HepG2 (cell line): ENCODE measurements around the gene HAT1. TPM values are rescaled to one million over a fixed set of nuclear protein-coding genes. Genes with fewer than 3 reads are reported as not detected.

Experiments
- ASH2L ChIP-seq: fragments of 300-600, 200-600 bp; sonication (generic); IDR thresholded peaks from 2 replicates; pipeline ENCODE4 v1.7.0; 2017; ENCODE audit warnings: low read depth, mild to moderate bottlenecking, moderate library complexity, mixed read lengths, low read length; ENCODE audit not compliant: insufficient read length
- BCL6 ChIP-seq: IDR thresholded peaks from 2 replicates; pipeline ENCODE4 v1.6.1; 2016; ENCODE audit warnings: missing genetic modification reagents, missing compliant biosample characterization
- ELF3 ChIP-seq: IDR thresholded peaks from 2 replicates; pipeline ENCODE4 v1.6.1; 2016; ENCODE audit warnings: missing genetic modification reagents, missing compliant biosample characterization
- HDAC2 ChIP-seq: sonication (generic); formaldehyde crosslinking; IDR thresholded peaks from 2 replicates; pipeline ENCODE4 v1.4.0; 2020; ENCODE audit warnings: missing genetic modification reagents
- HHEX ChIP-seq: IDR thresholded peaks from 2 replicates; pipeline ENCODE4 v1.6.1; 2016; ENCODE audit warnings: control low read depth
- HMG20B ChIP-seq: conservative IDR thresholded peaks from 2 replicates; pipeline ENCODE4 v1.6.1; 2016; ENCODE audit warnings: missing genetic modification reagents, missing compliant biosample characterization
- HOXD1 ChIP-seq: sonication (generic); formaldehyde crosslinking; IDR thresholded peaks from 2 replicates; pipeline ENCODE4 v1.5.0; 2020; ENCODE audit warnings: missing genetic modification reagents
- KDM5A ChIP-seq: fragments of 200-600 bp; sonication (generic); IDR thresholded peaks from 2 replicates; pipeline ENCODE4 v1.7.0; 2018; ENCODE audit warnings: antibody characterized with exemption, mild to moderate bottlenecking, low read length, borderline replicate concordance
- MTF1 ChIP-seq: sonication (generic); formaldehyde crosslinking; IDR thresholded peaks from 2 replicates; pipeline ENCODE4 v1.5.0; 2020; ENCODE audit warnings: missing genetic modification reagents
- NFIC ChIP-seq: IDR thresholded peaks from 2 replicates; pipeline ENCODE4 v1.6.1; 2012; ENCODE audit warnings: mild to moderate bottlenecking, low read length, inconsistent platforms
- POGZ ChIP-seq: sonication (generic); formaldehyde crosslinking; IDR thresholded peaks from 2 replicates; pipeline ENCODE4 v1.4.0; 2020; ENCODE audit warnings: mild to moderate bottlenecking, missing genetic modification reagents
- PRPF4 ChIP-seq: fragments of 200-400 bp; formaldehyde crosslinking; IDR thresholded peaks from 2 replicates; pipeline ENCODE4 v1.6.1; 2016; ENCODE audit warnings: low read length, low read depth; ENCODE audit not compliant: poor library complexity, severe bottlenecking
- ZNF569 ChIP-seq: sonication (generic); formaldehyde crosslinking; IDR thresholded peaks from 2 replicates; pipeline ENCODE4 v1.5.0; 2020; ENCODE audit warnings: mild to moderate bottlenecking, missing genetic modification reagents, moderate library complexity, borderline replicate concordance
- ZNF589 ChIP-seq: sonication (generic); formaldehyde crosslinking; conservative IDR thresholded peaks from 2 replicates; pipeline ENCODE4 v1.8.0; 2022; ENCODE audit warnings: mild to moderate bottlenecking, moderate library complexity, missing genetic modification reagents
- ZNF772 ChIP-seq: sonication (generic); formaldehyde crosslinking; IDR thresholded peaks from 2 replicates; pipeline ENCODE4 v1.5.0; 2020; ENCODE audit warnings: mild to moderate bottlenecking, missing genetic modification reagents
- polyA plus RNA-seq, 8 experiments: library from polyadenylated mRNA; depleted of rRNA in 3 of 8; stranded (reverse) in 7 of 8; unstranded in 1 of 8; fragments of >200 nt; fragmentation: Illumina TruSeq in 4 of 8; extraction: Trizol in 4 of 8; gene quantifications; 2 replicates each; pipeline versions ENCODE4 v1.2.1 to v1.2.3, GENCODE V29; 2011 to 2016; ENCODE audit warnings: low read depth in 4 of 8, missing spikeins in 1 of 8, mixed read lengths in 1 of 8; ENCODE audit not compliant: insufficient read depth in 1 of 8
- total RNA-seq, 5 experiments: library from RNA; depleted of rRNA; stranded (reverse); fragments of >200 nt; fragmentation: Illumina TruSeq; extraction: Trizol; gene quantifications; 2 replicates each; pipeline ENCODE4 v1.2.3, GENCODE V29; 2016; ENCODE audit warnings: low read depth in 1 of 5
- TF ChIP-seq, protein P1 (sequence below), 2 experiments: sonication (generic) in 1 of 2; formaldehyde crosslinking in 1 of 2; IDR thresholded peaks; 2 replicates each; pipeline versions ENCODE4 v1.4.0 to v1.6.1; 2016 to 2020; ENCODE audit warnings: borderline replicate concordance in 1 of 2, low read depth in 1 of 2, mild to moderate bottlenecking in 1 of 2, missing genetic modification reagents in 1 of 2
- TF ChIP-seq, protein P2 (sequence below): sonication (generic); formaldehyde crosslinking; IDR thresholded peaks from 2 replicates; pipeline ENCODE4 v1.5.1; 2020; ENCODE audit warnings: mild to moderate bottlenecking, missing genetic modification reagents, moderate library complexity
- TF ChIP-seq, protein P3 (sequence below): IDR thresholded peaks from 2 replicates; pipeline ENCODE4 v1.6.1; 2018; ENCODE audit warnings: missing genetic modification reagents
- TF ChIP-seq, protein P4 (sequence below): sonication (generic); formaldehyde crosslinking; IDR thresholded peaks from 2 replicates; pipeline ENCODE4 v1.9.0; 2021; ENCODE audit warnings: missing genetic modification reagents, borderline replicate concordance

The HAT1 gene
- total and polyA plus RNA-seq, 2 of the 13 experiments (the other 11 are each of a cell fraction or from before 2014, with no cell fraction given) = 45.4 to 119 TPM

DNA sequence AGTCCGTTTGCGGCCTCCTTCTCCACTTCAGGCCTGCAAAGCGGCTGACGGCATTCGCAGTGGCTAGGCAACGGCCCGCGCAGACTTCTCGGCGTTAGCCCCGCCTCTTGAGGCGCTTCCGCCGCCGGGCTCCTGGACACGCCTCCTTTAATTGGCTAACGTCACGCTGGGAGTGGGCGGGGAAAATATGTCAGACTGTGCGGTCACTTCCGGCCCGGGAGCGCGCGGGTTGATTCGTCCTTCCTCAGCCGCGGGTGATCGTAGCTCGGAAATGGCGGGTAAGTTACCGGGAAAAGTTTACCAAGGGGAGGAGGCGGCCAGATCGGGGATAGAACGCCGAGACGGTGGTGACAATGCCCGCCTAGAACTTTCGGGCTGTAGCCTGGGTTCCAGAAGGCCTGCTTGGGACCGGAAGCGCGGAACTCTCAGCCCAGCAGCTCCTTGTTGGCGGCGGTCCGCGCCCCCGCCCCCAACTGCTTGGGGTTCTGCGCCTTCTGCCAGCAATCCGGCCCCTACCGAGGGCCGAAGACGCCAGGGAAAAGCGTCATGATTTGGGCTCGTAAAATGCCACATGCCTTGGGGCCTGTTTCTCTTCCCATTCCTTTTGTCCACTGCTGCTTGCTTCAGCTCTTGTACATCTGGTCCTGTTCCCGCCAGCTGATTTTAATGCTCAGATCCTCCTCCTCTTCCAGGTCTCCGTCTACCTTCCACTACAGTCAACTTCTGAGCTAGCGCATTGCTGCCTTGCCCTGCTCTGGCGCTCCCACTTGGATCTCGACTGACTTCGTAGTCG lies at the start of gene HAT1 (continued):
- TF ChIP-seq, protein P1, sequence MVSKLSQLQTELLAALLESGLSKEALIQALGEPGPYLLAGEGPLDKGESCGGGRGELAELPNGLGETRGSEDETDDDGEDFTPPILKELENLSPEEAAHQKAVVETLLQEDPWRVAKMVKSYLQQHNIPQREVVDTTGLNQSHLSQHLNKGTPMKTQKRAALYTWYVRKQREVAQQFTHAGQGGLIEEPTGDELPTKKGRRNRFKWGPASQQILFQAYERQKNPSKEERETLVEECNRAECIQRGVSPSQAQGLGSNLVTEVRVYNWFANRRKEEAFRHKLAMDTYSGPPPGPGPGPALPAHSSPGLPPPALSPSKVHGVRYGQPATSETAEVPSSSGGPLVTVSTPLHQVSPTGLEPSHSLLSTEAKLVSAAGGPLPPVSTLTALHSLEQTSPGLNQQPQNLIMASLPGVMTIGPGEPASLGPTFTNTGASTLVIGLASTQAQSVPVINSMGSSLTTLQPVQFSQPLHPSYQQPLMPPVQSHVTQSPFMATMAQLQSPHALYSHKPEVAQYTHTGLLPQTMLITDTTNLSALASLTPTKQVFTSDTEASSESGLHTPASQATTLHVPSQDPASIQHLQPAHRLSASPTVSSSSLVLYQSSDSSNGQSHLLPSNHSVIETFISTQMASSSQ (IDR thresholded peaks at IDR 0.05; ENCODE audit: low read depth) = no peak; the same call in 1 of the 2 replicates
- TF ChIP-seq, protein P1 (CRISPR knock-in tag; IDR thresholded peaks at IDR 0.05; ENCODE audit: borderline replicate concordance) = peak; percentile 56
- TF ChIP-seq ELF3 (peak; percentile 61), KDM5A (peak; percentile 78), ASH2L (peak; percentile 95), HHEX (CRISPR knock-in tag) (no peak), ZNF772 (CRISPR knock-in tag) (peak; percentile 37; the same call in 1 of the 2 replicates), PRPF4 (no peak), HOXD1 (CRISPR knock-in tag) (peak; percentile 83; the same call in 1 of the 2 replicates), ZNF589 (CRISPR knock-in tag) (peak; percentile 47; the same call in 1 of the 2 replicates), NFIC (no peak), HDAC2 (CRISPR knock-in tag) (0 out of 2 replicates have a peak, but pooled peaks have one; percentile 12), ZNF569 (CRISPR knock-in tag) (no peak), MTF1 (CRISPR knock-in tag) (no peak), HMG20B (CRISPR knock-in tag) (no peak), BCL6 (CRISPR knock-in tag) (no peak; the same call in 1 of the 2 replicates), POGZ (peak; percentile 95)
- TF ChIP-seq, protein P2, sequence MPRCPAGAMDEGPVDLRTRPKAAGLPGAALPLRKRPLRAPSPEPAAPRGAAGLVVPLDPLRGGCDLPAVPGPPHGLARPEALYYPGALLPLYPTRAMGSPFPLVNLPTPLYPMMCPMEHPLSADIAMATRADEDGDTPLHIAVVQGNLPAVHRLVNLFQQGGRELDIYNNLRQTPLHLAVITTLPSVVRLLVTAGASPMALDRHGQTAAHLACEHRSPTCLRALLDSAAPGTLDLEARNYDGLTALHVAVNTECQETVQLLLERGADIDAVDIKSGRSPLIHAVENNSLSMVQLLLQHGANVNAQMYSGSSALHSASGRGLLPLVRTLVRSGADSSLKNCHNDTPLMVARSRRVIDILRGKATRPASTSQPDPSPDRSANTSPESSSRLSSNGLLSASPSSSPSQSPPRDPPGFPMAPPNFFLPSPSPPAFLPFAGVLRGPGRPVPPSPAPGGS (CRISPR knock-in tag) = no peak; the same call in none of the 2 replicates
- TF ChIP-seq, protein P3, sequence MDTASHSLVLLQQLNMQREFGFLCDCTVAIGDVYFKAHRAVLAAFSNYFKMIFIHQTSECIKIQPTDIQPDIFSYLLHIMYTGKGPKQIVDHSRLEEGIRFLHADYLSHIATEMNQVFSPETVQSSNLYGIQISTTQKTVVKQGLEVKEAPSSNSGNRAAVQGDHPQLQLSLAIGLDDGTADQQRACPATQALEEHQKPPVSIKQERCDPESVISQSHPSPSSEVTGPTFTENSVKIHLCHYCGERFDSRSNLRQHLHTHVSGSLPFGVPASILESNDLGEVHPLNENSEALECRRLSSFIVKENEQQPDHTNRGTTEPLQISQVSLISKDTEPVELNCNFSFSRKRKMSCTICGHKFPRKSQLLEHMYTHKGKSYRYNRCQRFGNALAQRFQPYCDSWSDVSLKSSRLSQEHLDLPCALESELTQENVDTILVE = 0 out of 2 replicates have a peak, but pooled peaks have one; percentile 49
- TF ChIP-seq, protein P4, sequence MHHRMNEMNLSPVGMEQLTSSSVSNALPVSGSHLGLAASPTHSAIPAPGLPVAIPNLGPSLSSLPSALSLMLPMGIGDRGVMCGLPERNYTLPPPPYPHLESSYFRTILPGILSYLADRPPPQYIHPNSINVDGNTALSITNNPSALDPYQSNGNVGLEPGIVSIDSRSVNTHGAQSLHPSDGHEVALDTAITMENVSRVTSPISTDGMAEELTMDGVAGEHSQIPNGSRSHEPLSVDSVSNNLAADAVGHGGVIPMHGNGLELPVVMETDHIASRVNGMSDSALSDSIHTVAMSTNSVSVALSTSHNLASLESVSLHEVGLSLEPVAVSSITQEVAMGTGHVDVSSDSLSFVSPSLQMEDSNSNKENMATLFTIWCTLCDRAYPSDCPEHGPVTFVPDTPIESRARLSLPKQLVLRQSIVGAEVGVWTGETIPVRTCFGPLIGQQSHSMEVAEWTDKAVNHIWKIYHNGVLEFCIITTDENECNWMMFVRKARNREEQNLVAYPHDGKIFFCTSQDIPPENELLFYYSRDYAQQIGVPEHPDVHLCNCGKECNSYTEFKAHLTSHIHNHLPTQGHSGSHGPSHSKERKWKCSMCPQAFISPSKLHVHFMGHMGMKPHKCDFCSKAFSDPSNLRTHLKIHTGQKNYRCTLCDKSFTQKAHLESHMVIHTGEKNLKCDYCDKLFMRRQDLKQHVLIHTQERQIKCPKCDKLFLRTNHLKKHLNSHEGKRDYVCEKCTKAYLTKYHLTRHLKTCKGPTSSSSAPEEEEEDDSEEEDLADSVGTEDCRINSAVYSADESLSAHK (CRISPR knock-in tag) = 0 out of 2 replicates have a peak, but pooled peaks have one; percentile 41
